HepG2 (cell line): Measurements from ENCODE around the gene PDZRN4. TPM values are rescaled to one million over a fixed set of nuclear protein-coding genes. Genes with fewer than 3 reads are reported as not detected.

Source experiments
- ATAC-seq: fragments of 200-7000 bp; cut with Tn5 transposase; 3 replicates; pipeline ENCODE4 v1.9.1; 2020; ENCODE audit warnings: mild to moderate bottlenecking, moderate library complexity
- BruUV-seq: library from RNA; stranded (reverse); fragments of 400-500 nt; replicated peaks from 2 replicates; lab custom pipeline; 2021; lab: Mats Ljungman, UMichigan
- CTCF ChIA-PET: fragments of 300-600 bp; formaldehyde crosslinking; extraction: SDS; loops from one replicate; lab custom pipeline; 2021; ENCODE audit warnings: low total read pairs, inconsistent platforms, low intra/inter-chr PET ratio; lab: Yijun Ruan, JAX
- POLR2A ChIA-PET: fragments of 350-600 bp; sonication (Branson Sonifier 250); formaldehyde crosslinking; loops from one replicate; lab custom pipeline; 2020; ENCODE audit warnings: antibody characterized with exemption, inconsistent platforms; lab: Yijun Ruan, JAX
- DNase-seq: peaks from one replicate; pipeline ENCODE4 v3.0.0-alpha.2; 2015; ENCODE audit warnings: low spot score
- FAIRE-seq: peaks from 3 replicates; lab custom pipeline; 2011; peaks lifted over from hg19 to GRCh38; lab: Jason Lieb, UNC
- H2AFZ ChIP-seq: one replicate; pipeline ENCODE4 v1.6.1; 2011; ENCODE audit warnings: low read length, inconsistent platforms
- H3K27ac ChIP-seq: fragments of 300-600 bp; 3 replicates; pipeline ENCODE4 v1.8.0; 2011; ENCODE audit warnings: mixed run types, mild to moderate bottlenecking, mixed read lengths, low read length, inconsistent platforms; ENCODE audit not compliant: insufficient read depth; ENCODE audit errors: extremely low read length
- H3K27me3 ChIP-seq, 2 experiments: fragments of 200-600 bp in 1 of 2; 2 replicates in 1 of 2; 3 replicates in 1 of 2; pipeline versions ENCODE4 v1.6.0 to v1.8.0; 2011; ENCODE audit warnings: low read length in 2 of 2, mild to moderate bottlenecking in 2 of 2, moderate library complexity in 2 of 2, inconsistent platforms in 1 of 2; ENCODE audit not compliant: insufficient read depth in 2 of 2, control insufficient read depth in 1 of 2
- H3K36me3 ChIP-seq, 2 experiments: fragments of 200-600 bp in 1 of 2; replicated peaks in 1 of 2; 2 replicates in 1 of 2; 3 replicates in 1 of 2; pipeline versions ENCODE4 v1.5.1 to v1.8.0; 2011; ENCODE audit warnings: low read length in 2 of 2, inconsistent platforms in 1 of 2; ENCODE audit not compliant: insufficient read depth in 2 of 2, control insufficient read depth in 1 of 2
- H3K4me1 ChIP-seq: 2 replicates; pipeline ENCODE4 v1.5.1; 2012; ENCODE audit warnings: low read length, inconsistent platforms; ENCODE audit not compliant: insufficient read depth
- H3K4me2 ChIP-seq: 2 replicates; pipeline ENCODE4 v1.6.0; 2011; ENCODE audit warnings: low read depth, low read length, inconsistent platforms
- H3K4me3 ChIP-seq, 3 experiments: fragments of 200-600 bp in 1 of 3; sonication (generic), shearing (Covaris generic) in 1 of 3; replicated peaks in 1 of 3; 2 replicates each; pipeline ENCODE4 v1.5.1; 2011 to 2016; ENCODE audit warnings: low read length in 3 of 3, inconsistent platforms in 2 of 3, low read depth in 2 of 3, mild to moderate bottlenecking in 2 of 3, control low read depth in 1 of 3, mixed read lengths in 1 of 3; ENCODE audit not compliant: insufficient read depth in 1 of 3
- H3K79me2 ChIP-seq: one replicate; pipeline ENCODE4 v1.6.1; 2011; ENCODE audit warnings: low read length, inconsistent platforms; ENCODE audit not compliant: insufficient read depth
- H3K9ac ChIP-seq: 2 replicates; pipeline ENCODE4 v1.6.0; 2011; ENCODE audit warnings: mild to moderate bottlenecking, low read depth, low read length, inconsistent platforms; ENCODE audit not compliant: insufficient read depth
- H3K9me3 ChIP-seq: 2 replicates; pipeline ENCODE4 v1.5.1; 2012; ENCODE audit warnings: mild to moderate bottlenecking, low read length
- H4K20me1 ChIP-seq: 2 replicates; pipeline ENCODE4 v1.6.0; 2011; ENCODE audit warnings: inconsistent platforms, mild to moderate bottlenecking, low read length, moderate library complexity; ENCODE audit not compliant: insufficient read depth
- NCOR1 ChIP-seq: fragments of 200-600 bp; sonication (generic); IDR thresholded peaks from 2 replicates; pipeline ENCODE4 v1.7.0; 2017; ENCODE audit warnings: antibody characterized with exemption, low read length, borderline replicate concordance
- ONECUT2 ChIP-seq: sonication (generic); formaldehyde crosslinking; IDR thresholded peaks from 2 replicates; pipeline ENCODE4 v1.4.0; 2020; ENCODE audit warnings: missing genetic modification reagents
- RFX1 ChIP-seq: fragments of 450-650 bp; IDR thresholded peaks from 2 replicates; pipeline ENCODE4 v1.6.1; 2017
- ZNF101 ChIP-seq: sonication (generic); formaldehyde crosslinking; IDR thresholded peaks from 2 replicates; pipeline ENCODE4 v1.4.0; 2020; ENCODE audit warnings: mild to moderate bottlenecking, low read depth, missing genetic modification reagents, borderline replicate concordance
- ZNF205 ChIP-seq: IDR thresholded peaks from 2 replicates; pipeline ENCODE4 v1.6.1; 2018; ENCODE audit warnings: missing biosample characterization, missing genetic modification reagents
- ZNF850 ChIP-seq: sonication (generic); formaldehyde crosslinking; conservative IDR thresholded peaks from 2 replicates; pipeline ENCODE4 v1.9.0; 2021; ENCODE audit warnings: mild to moderate bottlenecking, missing genetic modification reagents
- WGBS: methylation state at CpG from one replicate; pipeline ENCODE4 v1.1.6; 2017; ENCODE audit warnings: low lambda C conversion rate; 5-methylcytosine and 5-hydroxymethylcytosine counted together
- in situ Hi-C: cut with HindIII; loops from 2 replicates; pipeline ENCODE4 v1.10.0; 2017; ENCODE audit warnings: low pct_unique_long_range_greater_than_20kb; ENCODE audit not compliant: extremely low pct_ligation_motif_present
- intact Hi-C: fragments of 100-400 bp; cut with micrococcal nuclease; formaldehyde crosslinking; loops from one replicate; pipeline ENCODE4 v1.10.0; 2022; ENCODE audit not compliant: unreplicated experiment
- polyA plus RNA-seq, 8 experiments: library from polyadenylated mRNA; depleted of rRNA in 3 of 8; stranded (reverse) in 7 of 8; unstranded in 1 of 8; fragments of >200 nt; fragmentation: Illumina TruSeq in 4 of 8; extraction: Trizol in 4 of 8; gene quantifications; 2 replicates each; pipeline versions ENCODE4 v1.2.1 to v1.2.3, GENCODE V29; 2011 to 2016; ENCODE audit warnings: low read depth in 4 of 8, missing spikeins in 1 of 8, mixed read lengths in 1 of 8; ENCODE audit not compliant: insufficient read depth in 1 of 8
- total RNA-seq, 5 experiments: library from RNA; depleted of rRNA; stranded (reverse); fragments of >200 nt; fragmentation: Illumina TruSeq; extraction: Trizol; gene quantifications; 2 replicates each; pipeline ENCODE4 v1.2.3, GENCODE V29; 2016; ENCODE audit warnings: low read depth in 1 of 5
- TF ChIP-seq, protein P1 (sequence below): sonication (generic); formaldehyde crosslinking; IDR thresholded peaks from 2 replicates; pipeline ENCODE4 v1.5.0; 2020; ENCODE audit warnings: mild to moderate bottlenecking, missing genetic modification reagents

PDZRN4 gene
- total and polyA plus RNA-seq, 2 of the 13 experiments (the other 11 are each of a cell fraction or from before 2014, with no cell fraction given), result not detected

GRCh38 chr12:41563051-41563450, 374.9 kb downstream of the PDZRN4 start (continued):
- TF ChIP-seq NCOR1, result no peak
- TF ChIP-seq ZNF205 (CRISPR knock-in tag), result no peak
- no peak for TF ChIP-seq ZNF850

GRCh38 chr12:41564816-41565215, 376.7 kb downstream of the PDZRN4 start:
- no peak for FAIRE-seq
- no peak for DNase-seq
- Histone ChIP-seq H3K27ac (no peak overlapping the region), H3K9me3 (no peaks in the 10 kb centered on the region), H3K79me2 (no peaks in the 10 kb centered on the region), H4K20me1 (no peaks in the 10 kb centered on the region), H3K4me3 (no peak overlapping the region), H3K36me3 (no peaks in the 10 kb centered on the region), H3K27me3 (no peaks in the 10 kb centered on the region; a peak in 1 of 5 replicates), H2AFZ (no peak overlapping the region), H3K4me2 (no peak overlapping the region), H3K9ac (no peak overlapping the region), H3K4me1 (no peaks in the 10 kb centered on the region)
- ChIA-PET POLR2A (no interaction called here), CTCF (no interaction called here)
- no peak for ATAC-seq
- WGBS, result 4% methylated on average over 1 of the region's 1 CpG
- in situ Hi-C loops (no loop called here), intact Hi-C loops (no loop called here)
- TF ChIP-seq ONECUT2 (no peak), ZNF101 (no peak), RFX1 (no peak)
- TF ChIP-seq, protein P1, sequence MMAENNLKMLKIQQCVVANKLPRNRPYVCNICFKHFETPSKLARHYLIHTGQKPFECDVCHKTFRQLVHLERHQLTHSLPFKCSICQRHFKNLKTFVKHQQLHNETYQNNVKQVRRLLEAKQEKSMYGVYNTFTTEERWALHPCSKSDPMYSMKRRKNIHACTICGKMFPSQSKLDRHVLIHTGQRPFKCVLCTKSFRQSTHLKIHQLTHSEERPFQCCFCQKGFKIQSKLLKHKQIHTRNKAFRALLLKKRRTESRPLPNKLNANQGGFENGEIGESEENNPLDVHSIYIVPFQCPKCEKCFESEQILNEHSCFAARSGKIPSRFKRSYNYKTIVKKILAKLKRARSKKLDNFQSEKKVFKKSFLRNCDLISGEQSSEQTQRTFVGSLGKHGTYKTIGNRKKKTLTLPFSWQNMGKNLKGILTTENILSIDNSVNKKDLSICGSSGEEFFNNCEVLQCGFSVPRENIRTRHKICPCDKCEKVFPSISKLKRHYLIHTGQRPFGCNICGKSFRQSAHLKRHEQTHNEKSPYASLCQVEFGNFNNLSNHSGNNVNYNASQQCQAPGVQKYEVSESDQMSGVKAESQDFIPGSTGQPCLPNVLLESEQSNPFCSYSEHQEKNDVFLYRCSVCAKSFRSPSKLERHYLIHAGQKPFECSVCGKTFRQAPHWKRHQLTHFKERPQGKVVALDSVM (CRISPR knock-in tag), result no peak
- no TSS peak for BruUV-seq
